GM10266 (cell line): ENCODE results near the gene ASTL.

Experiments
- DNase-seq: peaks from one replicate; pipeline ENCODE4 v3.0.0; 2012; ENCODE audit errors: extremely low spot score
- CTCF ChIP-seq: IDR thresholded peaks from 2 replicates; pipeline ENCODE4 v1.5.1; 2012; ENCODE audit warnings: mild to moderate bottlenecking, low read depth; ENCODE audit not compliant: control insufficient read depth, insufficient read depth; ENCODE audit errors: missing control alignments

ASTL gene

GRCh38 chr2:96123290-96123689, 15.0 kb downstream of the ASTL start:
- TF ChIP-seq CTCF, result no peak
- no peak for DNase-seq

GRCh38 chr2:96122391-96122790, 15.9 kb downstream of the ASTL start:
- TF ChIP-seq CTCF, result no peak

GRCh38 chr2:96121414-96121813, 16.9 kb downstream of the ASTL start:
- TF ChIP-seq CTCF, result no peak
- DNase-seq, result no peak

More at GRCh38 chr2:96122391-96122790, 15.9 kb downstream of the ASTL start:
- no peak for DNase-seq

- no peak for DNase-seq
- TF ChIP-seq CTCF, result no peak
These were observed 17.3 kb downstream of the ASTL start for GRCh38 chr2:96120991-96121390.

- TF ChIP-seq CTCF, result no peak
- no peak for DNase-seq
These were observed 18.1 kb downstream of the ASTL start for GRCh38 chr2:96120091-96120720.

GRCh38 chr2:96119389-96119751, 18.9 kb downstream of the ASTL start:
- no peak for TF ChIP-seq CTCF
- DNase-seq, result no peak

- no peak for DNase-seq
- TF ChIP-seq CTCF, result no peak
These were observed 19.5 kb downstream of the ASTL start for GRCh38 chr2:96118698-96119388.
